ENCODE measurements around the gene BRICD5.
"Not testable (repeated sequence)": the region's sequence is repeated elsewhere in the genome, so short reads cannot be mapped to it uniquely, and the experiment has no call there.

Gene BRICD5

GRCh38 chr16:2206780-2207433 lies 3.8 kb downstream of the BRICD5 start:
- no peaks in the 10 kb centered on the region for H3K27me3 ChIP-seq (ENCODE audit: insufficient read depth, low read length)
- no peak overlapping the region for H2AFZ ChIP-seq (ENCODE audit: low read depth, low read length)
- no peak overlapping the region for H3K4me3 ChIP-seq (ENCODE audit: low read length)
- peaks cover 37% of the 10 kb centered on the region for H3K36me3 ChIP-seq (ENCODE audit: insufficient read depth, low read length)
- no peaks in the 10 kb centered on the region for H3K9me3 ChIP-seq (ENCODE audit: low read length)
- H3K4me1 ChIP-seq (ENCODE audit: insufficient read depth, low read length) = peaks cover 11% of the 10 kb centered on the region

GRCh38 chr16:2206420-2206779 lies 4.3 kb downstream of the BRICD5 start:
- Histone ChIP-seq H3K4me3 (ENCODE audit: low read length) (peak overlapping the region; percentile 85), H3K4me1 (ENCODE audit: insufficient read depth, low read length) (peaks cover 11% of the 10 kb centered on the region), H3K9me3 (ENCODE audit: low read length) (no peaks in the 10 kb centered on the region), H3K36me3 (ENCODE audit: insufficient read depth, low read length) (peaks cover 33% of the 10 kb centered on the region), H3K27me3 (ENCODE audit: insufficient read depth, low read length) (no peaks in the 10 kb centered on the region), H2AFZ (ENCODE audit: low read depth, low read length) (no peak overlapping the region)

GRCh38 chr16:2205967-2206313 lies 4.7 kb downstream of the BRICD5 start:
- Histone ChIP-seq H3K9me3 (ENCODE audit: low read length) (no peaks in the 10 kb centered on the region), H2AFZ (ENCODE audit: low read depth, low read length) (peak overlapping the region; percentile 11), H3K27me3 (ENCODE audit: insufficient read depth, low read length) (no peaks in the 10 kb centered on the region), H3K4me3 (ENCODE audit: low read length) (peak overlapping the region; percentile 85), H3K4me1 (ENCODE audit: insufficient read depth, low read length) (peaks cover 11% of the 10 kb centered on the region), H3K36me3 (ENCODE audit: insufficient read depth, low read length) (peaks cover 33% of the 10 kb centered on the region)

GRCh38 chr16:2205104-2205966 lies 5.3 kb downstream of the BRICD5 start, which contains the start of gene MLST8:
TSS of gene MLST8 (plus strand) at chr16:2205454. CDS start at chr16:2206086, 632 bp downstream.
- H3K4me3 ChIP-seq (ENCODE audit: low read length) = peak within 1 kb of the TSS; percentile 85
- H3K36me3 ChIP-seq (ENCODE audit: insufficient read depth, low read length) = peaks cover 26% of the 10 kb centered on the region
- no peaks in the 10 kb centered on the region for H3K27me3 ChIP-seq (ENCODE audit: insufficient read depth, low read length)
- no peaks in the 10 kb centered on the region for H3K9me3 ChIP-seq (ENCODE audit: low read length)
- peak within 1 kb of the TSS; percentile 11 for H2AFZ ChIP-seq (ENCODE audit: low read depth, low read length)
- peaks cover 11% of the 10 kb centered on the region for H3K4me1 ChIP-seq (ENCODE audit: insufficient read depth, low read length)

- Histone ChIP-seq H3K36me3 (ENCODE audit: insufficient read depth, low read length) (peaks cover 26% of the 10 kb centered on the region), H3K4me3 (ENCODE audit: low read length) (peak overlapping the region; percentile 85)
Measured at GRCh38 chr16:2204416-2205103, 6.1 kb downstream of the BRICD5 start.

GRCh38 chr16:2203119-2203688 lies 7.5 kb downstream of the BRICD5 start:
- H3K4me1 ChIP-seq (ENCODE audit: insufficient read depth, low read length) = peaks cover 11% of the 10 kb centered on the region
- peaks cover 15% of the 10 kb centered on the region for H3K36me3 ChIP-seq (ENCODE audit: insufficient read depth, low read length)
- not testable (repeated sequence) for H3K27me3 ChIP-seq (ENCODE audit: insufficient read depth, low read length)

More at GRCh38 chr16:2204416-2205103, 6.1 kb downstream of the BRICD5 start:
- H3K27me3 ChIP-seq (ENCODE audit: insufficient read depth, low read length) = no peaks in the 10 kb centered on the region
- H2AFZ ChIP-seq (ENCODE audit: low read depth, low read length) = peak overlapping the region; percentile 11
- peaks cover 11% of the 10 kb centered on the region for H3K4me1 ChIP-seq (ENCODE audit: insufficient read depth, low read length)
- H3K9me3 ChIP-seq (ENCODE audit: low read length) = no peaks in the 10 kb centered on the region

GRCh38 chr16:2200313-2200712 lies 10.3 kb downstream of the BRICD5 start:
- peaks cover 9% of the 10 kb centered on the region for H3K4me1 ChIP-seq (ENCODE audit: insufficient read depth, low read length)

More at GRCh38 chr16:2203119-2203688, 7.5 kb downstream of the BRICD5 start:
- not testable (repeated sequence) for H3K9me3 ChIP-seq (ENCODE audit: low read length); H2AFZ ChIP-seq (ENCODE audit: low read depth, low read length); H3K4me3 ChIP-seq (ENCODE audit: low read length)

GRCh38 chr16:2199621-2200139 lies 11.0 kb downstream of the BRICD5 start:
- no peak overlapping the region for H2AFZ ChIP-seq (ENCODE audit: low read depth, low read length)
- H3K4me3 ChIP-seq (ENCODE audit: low read length) = no peak overlapping the region
- no peaks in the 10 kb centered on the region for H3K36me3 ChIP-seq (ENCODE audit: insufficient read depth, low read length)
- H3K9me3 ChIP-seq (ENCODE audit: low read length) = no peaks in the 10 kb centered on the region
- H3K4me1 ChIP-seq (ENCODE audit: insufficient read depth, low read length) = peaks cover 13% of the 10 kb centered on the region
- no peaks in the 10 kb centered on the region for H3K27me3 ChIP-seq (ENCODE audit: insufficient read depth, low read length)

More at GRCh38 chr16:2200313-2200712, 10.3 kb downstream of the BRICD5 start:
- H3K9me3 ChIP-seq (ENCODE audit: low read length) = no peaks in the 10 kb centered on the region
- no peak overlapping the region for H3K4me3 ChIP-seq (ENCODE audit: low read length)
- H3K27me3 ChIP-seq (ENCODE audit: insufficient read depth, low read length) = no peaks in the 10 kb centered on the region
- H2AFZ ChIP-seq (ENCODE audit: low read depth, low read length) = no peak overlapping the region
- no peaks in the 10 kb centered on the region for H3K36me3 ChIP-seq (ENCODE audit: insufficient read depth, low read length)

- Histone ChIP-seq H3K27me3 (ENCODE audit: insufficient read depth, low read length) (no peaks in the 10 kb centered on the region), H3K4me1 (ENCODE audit: insufficient read depth, low read length) (peaks cover 16% of the 10 kb centered on the region), H3K9me3 (ENCODE audit: low read length) (no peaks in the 10 kb centered on the region), H2AFZ (ENCODE audit: low read depth, low read length) (no peak overlapping the region), H3K4me3 (ENCODE audit: low read length) (no peak overlapping the region), H3K36me3 (ENCODE audit: insufficient read depth, low read length) (no peaks in the 10 kb centered on the region)
Measured at GRCh38 chr16:2199095-2199494, 11.6 kb downstream of the BRICD5 start.

- Histone ChIP-seq H3K36me3 (ENCODE audit: insufficient read depth, low read length) (no peaks in the 10 kb centered on the region), H3K9me3 (ENCODE audit: low read length) (no peaks in the 10 kb centered on the region), H3K27me3 (ENCODE audit: insufficient read depth, low read length) (no peaks in the 10 kb centered on the region), H3K4me3 (ENCODE audit: low read length) (no peak overlapping the region), H3K4me1 (ENCODE audit: insufficient read depth, low read length) (peaks cover 19% of the 10 kb centered on the region), H2AFZ (ENCODE audit: low read depth, low read length) (no peak overlapping the region)
Measured at GRCh38 chr16:2198283-2198682, 12.4 kb downstream of the BRICD5 start.

GRCh38 chr16:2197765-2198164 lies 12.9 kb downstream of the BRICD5 start:
- no peaks in the 10 kb centered on the region for H3K27me3 ChIP-seq (ENCODE audit: insufficient read depth, low read length)
- no peaks in the 10 kb centered on the region for H3K9me3 ChIP-seq (ENCODE audit: low read length)

GRCh38 chr16:2196981-2197511 lies 13.6 kb downstream of the BRICD5 start:
- H3K27me3 ChIP-seq (ENCODE audit: insufficient read depth, low read length) = no peaks in the 10 kb centered on the region
- peaks cover 19% of the 10 kb centered on the region for H3K4me1 ChIP-seq (ENCODE audit: insufficient read depth, low read length)
- peak overlapping the region; percentile 28 for H3K4me3 ChIP-seq (ENCODE audit: low read length)
- H2AFZ ChIP-seq (ENCODE audit: low read depth, low read length) = peak overlapping the region; percentile 19
- no peaks in the 10 kb centered on the region for H3K9me3 ChIP-seq (ENCODE audit: low read length)
- no peaks in the 10 kb centered on the region for H3K36me3 ChIP-seq (ENCODE audit: insufficient read depth, low read length)

More at GRCh38 chr16:2197765-2198164, 12.9 kb downstream of the BRICD5 start:
- no peak overlapping the region for H3K4me3 ChIP-seq (ENCODE audit: low read length)
- peaks cover 19% of the 10 kb centered on the region for H3K4me1 ChIP-seq (ENCODE audit: insufficient read depth, low read length)
- no peaks in the 10 kb centered on the region for H3K36me3 ChIP-seq (ENCODE audit: insufficient read depth, low read length)
- no peak overlapping the region for H2AFZ ChIP-seq (ENCODE audit: low read depth, low read length)
